WTC11 (cell line): ENCODE measurements around the gene CEP70. TPM values are rescaled to one million over a fixed set of nuclear protein-coding genes. Genes with fewer than 3 reads are reported as not detected.

Experiments used
- ATAC-seq: fragments of 200-7000 bp; cut with Tn5 transposase; 2 replicates; pipeline ENCODE4 v1.10.0; 2021; ENCODE audit warnings: mild to moderate bottlenecking, moderate library complexity
- CTCF ChIA-PET: fragments of 300-600 bp; sonication (Branson Sonifier 250); formaldehyde crosslinking; loops from one replicate; lab custom pipeline; 2021; ENCODE audit warnings: antibody characterized with exemption; lab: Charles Lee
- POLR2A ChIA-PET: fragments of 350-600 bp; sonication (Branson Sonifier 250); formaldehyde crosslinking; loops from one replicate; lab custom pipeline; 2021; ENCODE audit warnings: antibody characterized with exemption; lab: Charles Lee
- DNase-seq: peaks from one replicate; pipeline ENCODE4 v3.0.0; 2021; ENCODE audit warnings: low spot score
- H3K27ac Mint-ChIP-seq: 2 replicates; pipeline ENCODE4 v1.8.0; 2021; ENCODE audit warnings: mixed read lengths
- H3K27me3 Mint-ChIP-seq: 2 replicates; pipeline ENCODE4 v1.8.0; 2021; ENCODE audit warnings: low read depth, mild to moderate bottlenecking, moderate library complexity, mixed read lengths
- H3K36me3 Mint-ChIP-seq: 2 replicates; pipeline ENCODE4 v1.8.0; 2021; ENCODE audit warnings: mixed read lengths
- H3K4me1 Mint-ChIP-seq: 2 replicates; pipeline ENCODE4 v1.8.0; 2022; ENCODE audit warnings: mixed read lengths
- H3K4me3 Mint-ChIP-seq: 2 replicates; pipeline ENCODE4 v1.8.0; 2021; ENCODE audit warnings: mild to moderate bottlenecking, moderate library complexity, mixed read lengths
- H3K9me3 Mint-ChIP-seq: 2 replicates; pipeline ENCODE4 v1.8.0; 2021; ENCODE audit warnings: mixed read lengths
- CBFB ChIP-seq: sonication (generic); formaldehyde crosslinking; IDR thresholded peaks from 2 replicates; pipeline ENCODE4 v1.8.1; 2022; ENCODE audit warnings: mild to moderate bottlenecking, low read depth, missing genetic modification reagents
- CREB1 ChIP-seq: sonication (generic); formaldehyde crosslinking; IDR thresholded peaks from 2 replicates; pipeline ENCODE4 v1.8.0; 2023; ENCODE audit warnings: mild to moderate bottlenecking, missing genetic modification reagents
- EMX1 ChIP-seq: fragments of 250-450 bp; sonication (Bioruptor Pico); IDR thresholded peaks from 2 replicates; pipeline ENCODE4 v1.8.0; 2021; ENCODE audit warnings: mild to moderate bottlenecking
- GTF2I ChIP-seq: fragments of 250-450 bp; sonication (Bioruptor Pico); conservative IDR thresholded peaks from 2 replicates; pipeline ENCODE4 v1.4.0; 2021; ENCODE audit warnings: mild to moderate bottlenecking
- MYBL2 ChIP-seq: sonication (generic); formaldehyde crosslinking; IDR thresholded peaks from 2 replicates; pipeline ENCODE4 v1.8.1; 2023; ENCODE audit warnings: mild to moderate bottlenecking, moderate library complexity, missing genetic modification reagents
- RELA ChIP-seq: sonication (generic); formaldehyde crosslinking; IDR thresholded peaks from 2 replicates; pipeline ENCODE4 v1.8.1; 2022; ENCODE audit warnings: missing genetic modification reagents, mild to moderate bottlenecking, borderline replicate concordance
- ZNF219 ChIP-seq: sonication (generic); formaldehyde crosslinking; IDR thresholded peaks from 2 replicates; pipeline ENCODE4 v1.8.0; 2023; ENCODE audit warnings: missing genetic modification reagents, mild to moderate bottlenecking, borderline replicate concordance
- ZNF317 ChIP-seq: sonication (generic); formaldehyde crosslinking; IDR thresholded peaks from 2 replicates; pipeline ENCODE4 v1.8.1; 2023; ENCODE audit warnings: low read depth, mild to moderate bottlenecking, moderate library complexity, missing genetic modification reagents, borderline replicate concordance
- ZNF396 ChIP-seq: fragments of 250-450 bp; sonication (Bioruptor Pico); IDR thresholded peaks from 2 replicates; pipeline ENCODE4 v1.8.0; 2021; ENCODE audit warnings: mild to moderate bottlenecking, moderate library complexity, borderline replicate concordance
- ZNF423 ChIP-seq: fragments of 250-450 bp; sonication (Bioruptor Pico); IDR thresholded peaks from 2 replicates; pipeline ENCODE4 v2.1.2; 2022; ENCODE audit warnings: mild to moderate bottlenecking, moderate library complexity
- ZNF671 ChIP-seq: fragments of 250-450 bp; sonication (Bioruptor Pico); IDR thresholded peaks from 2 replicates; pipeline ENCODE4 v1.8.0; 2021; ENCODE audit warnings: mild to moderate bottlenecking
- total RNA-seq: library from RNA; stranded (reverse); gene quantifications from 3 replicates; pipeline ENCODE4 v1.2.3, GENCODE V29; 2021
- TF ChIP-seq, protein P1 (sequence below): fragments of 250-450 bp; sonication (Bioruptor Pico); IDR thresholded peaks from 2 replicates; pipeline ENCODE4 v1.8.0; 2021; ENCODE audit warnings: mild to moderate bottlenecking
- TF ChIP-seq, protein P2 (sequence below): sonication (generic); formaldehyde crosslinking; IDR thresholded peaks from 2 replicates; pipeline ENCODE4 v1.8.0; 2022; ENCODE audit warnings: mild to moderate bottlenecking, missing genetic modification reagents
- TF ChIP-seq, protein P3 (sequence below): sonication (generic); formaldehyde crosslinking; IDR thresholded peaks from 2 replicates; pipeline ENCODE4 v1.8.0; 2023; ENCODE audit warnings: missing genetic modification reagents, mild to moderate bottlenecking, borderline replicate concordance
- TF ChIP-seq, protein P4 (sequence below): fragments of 200-600 bp; IDR thresholded peaks from 2 replicates; pipeline ENCODE4 v1.8.0; 2022; ENCODE audit warnings: antibody characterized with exemption
- TF ChIP-seq, protein P5 (sequence below): sonication (generic); formaldehyde crosslinking; IDR thresholded peaks from 2 replicates; pipeline ENCODE4 v1.8.1; 2023; ENCODE audit warnings: mild to moderate bottlenecking, missing genetic modification reagents, borderline replicate concordance

Gene CEP70
- total RNA-seq, 1 experiment from 2014 or later = 27.2 TPM

DNA sequence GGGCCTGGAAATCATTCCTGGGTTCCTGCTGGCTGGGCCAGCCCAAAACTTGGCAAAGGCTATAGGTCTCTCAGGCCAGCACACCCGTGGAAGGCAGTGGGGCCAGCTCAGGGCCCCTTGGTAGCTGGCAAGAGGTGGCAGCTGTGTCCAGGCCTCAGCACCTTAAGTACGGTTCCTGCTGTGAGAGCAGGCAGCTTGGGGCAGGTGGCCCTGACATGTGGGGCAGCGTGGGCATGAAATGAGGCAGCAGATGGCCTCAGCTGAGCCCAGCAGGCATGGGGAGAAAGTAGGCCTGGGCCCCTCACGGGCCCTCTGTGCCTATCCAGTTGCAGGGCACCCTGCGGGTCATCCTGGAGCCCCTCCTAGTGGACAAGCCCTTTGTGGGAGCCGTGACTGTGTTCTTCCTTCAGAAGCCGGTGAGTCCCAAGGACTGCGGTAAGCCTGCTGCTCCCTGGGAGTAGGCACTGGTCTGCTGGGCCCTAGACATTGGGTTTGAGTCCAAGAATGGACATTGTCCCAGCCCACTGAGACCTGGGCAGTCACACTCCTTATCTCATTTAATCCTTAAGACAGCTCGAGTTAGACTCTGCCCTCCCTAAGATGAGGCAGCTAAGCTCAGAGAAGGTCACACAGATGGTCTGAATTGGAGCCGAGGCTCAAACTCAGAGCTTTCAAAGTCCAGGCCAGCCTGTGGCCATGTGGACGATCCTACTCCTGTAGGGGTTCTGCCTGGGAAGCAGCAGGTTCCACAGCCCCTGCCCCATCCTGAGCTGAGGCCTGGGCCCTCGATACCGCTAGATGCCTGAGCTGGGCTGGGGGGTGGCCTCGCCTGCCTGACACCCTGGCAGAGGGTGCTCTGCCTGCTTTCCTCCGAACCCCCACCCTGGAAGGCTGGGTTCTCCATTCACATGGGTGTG is 134.2 kb downstream of the CEP70 start (continued):
- TF ChIP-seq ZNF396 (CRISPR knock-in tag) (no peak), ZNF317 (no peak), RELA (no peak)
- TF ChIP-seq, protein P1, sequence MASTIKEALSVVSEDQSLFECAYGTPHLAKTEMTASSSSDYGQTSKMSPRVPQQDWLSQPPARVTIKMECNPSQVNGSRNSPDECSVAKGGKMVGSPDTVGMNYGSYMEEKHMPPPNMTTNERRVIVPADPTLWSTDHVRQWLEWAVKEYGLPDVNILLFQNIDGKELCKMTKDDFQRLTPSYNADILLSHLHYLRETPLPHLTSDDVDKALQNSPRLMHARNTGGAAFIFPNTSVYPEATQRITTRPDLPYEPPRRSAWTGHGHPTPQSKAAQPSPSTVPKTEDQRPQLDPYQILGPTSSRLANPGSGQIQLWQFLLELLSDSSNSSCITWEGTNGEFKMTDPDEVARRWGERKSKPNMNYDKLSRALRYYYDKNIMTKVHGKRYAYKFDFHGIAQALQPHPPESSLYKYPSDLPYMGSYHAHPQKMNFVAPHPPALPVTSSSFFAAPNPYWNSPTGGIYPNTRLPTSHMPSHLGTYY (CRISPR knock-in tag) = no peak

DNA sequence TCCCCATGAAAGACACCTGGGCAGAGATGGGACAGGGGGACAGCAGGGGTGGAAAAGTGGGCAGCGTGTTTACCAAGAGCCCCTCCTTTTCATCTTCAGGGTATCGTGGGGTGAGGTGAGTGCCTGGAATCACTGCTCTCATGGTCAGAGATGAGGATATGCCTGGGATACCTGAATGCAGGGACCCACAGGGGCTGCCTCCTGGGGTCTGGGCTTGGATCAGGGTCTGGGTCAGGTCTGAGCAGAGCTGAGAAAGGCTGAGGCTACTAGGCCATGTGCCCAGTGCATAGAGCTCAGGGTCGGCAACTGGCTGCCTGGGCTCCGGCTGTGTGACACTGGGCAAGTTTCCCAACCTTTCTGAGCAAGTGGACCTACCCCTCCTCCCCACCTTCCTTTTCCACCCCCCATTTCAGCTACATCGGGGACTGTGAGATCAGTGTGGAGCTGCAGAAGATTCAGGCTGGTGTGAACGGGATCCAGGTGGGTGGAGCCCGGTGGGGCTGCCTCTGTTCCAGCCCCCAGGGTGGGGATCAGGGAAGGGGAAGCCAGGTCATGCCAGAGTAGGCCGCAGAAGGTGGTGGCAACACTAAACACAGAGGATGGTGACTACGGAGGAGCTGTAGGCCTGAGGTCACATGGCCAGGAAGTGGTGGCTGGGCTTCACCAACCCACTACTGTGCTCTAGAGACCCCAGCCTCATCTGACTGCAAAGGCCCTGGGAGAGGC is 135.1 kb downstream of the CEP70 start:
- Mint-ChIP-seq H3K4me1 (peaks cover 4% of the 10 kb centered on the region; the same call in 1 of the 2 replicates), H3K4me3 (no peak overlapping the region), H3K36me3 (peaks cover 14% of the 10 kb centered on the region), H3K27ac (no peak overlapping the region; the same call in 1 of the 2 replicates), H3K9me3 (no peaks in the 10 kb centered on the region), H3K27me3 (no peaks in the 10 kb centered on the region)
- POLR2A ChIA-PET = no interaction called here
- CTCF ChIA-PET = interaction anchor here (1.5 to 2.2 kb wide), 4 partner anchors 8 to 465 kb away, joined by 4 to 9 read pairs (median 7); partner anchors contain the start of gene ESYT3
- TF ChIP-seq EMX1 (no peak), GTF2I (no peak), ZNF219 (CRISPR knock-in tag) (no peak), CBFB (no peak), CREB1 (CRISPR knock-in tag) (no peak), MYBL2 (CRISPR knock-in tag) (no peak), ZNF671 (CRISPR knock-in tag) (no peak)
- TF ChIP-seq, protein P2, sequence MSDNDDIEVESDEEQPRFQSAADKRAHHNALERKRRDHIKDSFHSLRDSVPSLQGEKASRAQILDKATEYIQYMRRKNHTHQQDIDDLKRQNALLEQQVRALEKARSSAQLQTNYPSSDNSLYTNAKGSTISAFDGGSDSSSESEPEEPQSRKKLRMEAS = no peak
- TF ChIP-seq, protein P3, sequence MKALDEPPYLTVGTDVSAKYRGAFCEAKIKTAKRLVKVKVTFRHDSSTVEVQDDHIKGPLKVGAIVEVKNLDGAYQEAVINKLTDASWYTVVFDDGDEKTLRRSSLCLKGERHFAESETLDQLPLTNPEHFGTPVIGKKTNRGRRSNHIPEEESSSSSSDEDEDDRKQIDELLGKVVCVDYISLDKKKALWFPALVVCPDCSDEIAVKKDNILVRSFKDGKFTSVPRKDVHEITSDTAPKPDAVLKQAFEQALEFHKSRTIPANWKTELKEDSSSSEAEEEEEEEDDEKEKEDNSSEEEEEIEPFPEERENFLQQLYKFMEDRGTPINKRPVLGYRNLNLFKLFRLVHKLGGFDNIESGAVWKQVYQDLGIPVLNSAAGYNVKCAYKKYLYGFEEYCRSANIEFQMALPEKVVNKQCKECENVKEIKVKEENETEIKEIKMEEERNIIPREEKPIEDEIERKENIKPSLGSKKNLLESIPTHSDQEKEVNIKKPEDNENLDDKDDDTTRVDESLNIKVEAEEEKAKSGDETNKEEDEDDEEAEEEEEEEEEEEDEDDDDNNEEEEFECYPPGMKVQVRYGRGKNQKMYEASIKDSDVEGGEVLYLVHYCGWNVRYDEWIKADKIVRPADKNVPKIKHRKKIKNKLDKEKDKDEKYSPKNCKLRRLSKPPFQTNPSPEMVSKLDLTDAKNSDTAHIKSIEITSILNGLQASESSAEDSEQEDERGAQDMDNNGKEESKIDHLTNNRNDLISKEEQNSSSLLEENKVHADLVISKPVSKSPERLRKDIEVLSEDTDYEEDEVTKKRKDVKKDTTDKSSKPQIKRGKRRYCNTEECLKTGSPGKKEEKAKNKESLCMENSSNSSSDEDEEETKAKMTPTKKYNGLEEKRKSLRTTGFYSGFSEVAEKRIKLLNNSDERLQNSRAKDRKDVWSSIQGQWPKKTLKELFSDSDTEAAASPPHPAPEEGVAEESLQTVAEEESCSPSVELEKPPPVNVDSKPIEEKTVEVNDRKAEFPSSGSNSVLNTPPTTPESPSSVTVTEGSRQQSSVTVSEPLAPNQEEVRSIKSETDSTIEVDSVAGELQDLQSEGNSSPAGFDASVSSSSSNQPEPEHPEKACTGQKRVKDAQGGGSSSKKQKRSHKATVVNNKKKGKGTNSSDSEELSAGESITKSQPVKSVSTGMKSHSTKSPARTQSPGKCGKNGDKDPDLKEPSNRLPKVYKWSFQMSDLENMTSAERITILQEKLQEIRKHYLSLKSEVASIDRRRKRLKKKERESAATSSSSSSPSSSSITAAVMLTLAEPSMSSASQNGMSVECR = no peak
- no peak for DNase-seq
- no peak for ATAC-seq

DNA sequence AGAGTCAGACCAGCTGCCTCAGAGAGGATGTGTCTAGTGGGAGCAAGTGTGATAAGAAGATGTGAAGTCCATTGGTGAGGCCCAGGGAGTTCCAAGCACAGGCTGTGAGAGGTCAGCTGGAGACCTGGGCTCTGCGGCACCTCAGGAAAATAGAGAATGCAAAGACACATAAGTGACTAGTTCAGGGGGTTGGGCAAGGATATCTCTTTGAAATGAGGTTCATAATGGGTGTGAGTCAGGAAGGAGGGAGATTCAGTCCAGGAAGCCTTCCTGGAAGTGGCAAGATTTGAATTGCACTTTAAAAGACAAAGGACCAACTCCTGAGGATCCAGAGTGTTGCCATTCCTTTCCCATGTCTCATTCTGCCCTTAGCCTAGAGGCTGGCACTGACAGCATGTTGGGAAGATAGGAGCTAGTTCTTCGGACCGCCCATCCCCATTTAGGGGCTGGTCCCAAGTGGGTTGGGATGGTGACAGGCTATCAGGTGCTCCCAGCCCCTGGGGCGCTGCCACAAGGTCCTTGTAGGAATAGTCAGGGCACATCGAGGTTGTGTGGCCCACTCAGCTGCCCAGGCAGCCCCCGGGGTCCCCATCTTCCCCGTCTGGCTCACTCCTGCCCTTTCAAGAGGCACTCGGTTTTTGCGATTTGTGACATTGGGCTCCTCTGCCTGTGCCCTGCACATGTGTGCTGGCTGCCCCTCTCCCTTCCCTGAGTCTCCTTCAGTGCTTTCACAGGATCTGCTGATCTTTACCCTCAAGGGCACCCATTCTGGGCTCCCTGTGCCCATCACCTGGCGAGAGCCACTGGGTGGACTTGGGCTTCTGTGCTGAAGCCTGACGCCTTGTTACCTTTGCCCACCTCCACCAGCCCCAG is 136.0 kb downstream of the CEP70 start:
- H3K27me3 Mint-ChIP-seq = no peaks in the 10 kb centered on the region
- H3K36me3 Mint-ChIP-seq = peaks cover 14% of the 10 kb centered on the region
- POLR2A ChIA-PET = no interaction called here
- no peak overlapping the region for H3K27ac Mint-ChIP-seq
- DNase-seq = no peak
- no peak for ATAC-seq
- no peaks in the 10 kb centered on the region for H3K9me3 Mint-ChIP-seq
- peaks cover 4% of the 10 kb centered on the region; the same call in 1 of the 2 replicates for H3K4me1 Mint-ChIP-seq
- no peak overlapping the region for H3K4me3 Mint-ChIP-seq
- CTCF ChIA-PET = interaction anchor here (1.4 to 2.2 kb wide), 3 partner anchors 21 to 478 kb away, joined by 4 to 9 read pairs (median 5); partner anchors contain the start of gene ESYT3
- no peak for TF ChIP-seq ZNF423 (CRISPR knock-in tag)
- TF ChIP-seq, protein P1 (CRISPR knock-in tag) = no peak
- no peak for TF ChIP-seq CREB1 (CRISPR knock-in tag)
- TF ChIP-seq, protein P4, sequence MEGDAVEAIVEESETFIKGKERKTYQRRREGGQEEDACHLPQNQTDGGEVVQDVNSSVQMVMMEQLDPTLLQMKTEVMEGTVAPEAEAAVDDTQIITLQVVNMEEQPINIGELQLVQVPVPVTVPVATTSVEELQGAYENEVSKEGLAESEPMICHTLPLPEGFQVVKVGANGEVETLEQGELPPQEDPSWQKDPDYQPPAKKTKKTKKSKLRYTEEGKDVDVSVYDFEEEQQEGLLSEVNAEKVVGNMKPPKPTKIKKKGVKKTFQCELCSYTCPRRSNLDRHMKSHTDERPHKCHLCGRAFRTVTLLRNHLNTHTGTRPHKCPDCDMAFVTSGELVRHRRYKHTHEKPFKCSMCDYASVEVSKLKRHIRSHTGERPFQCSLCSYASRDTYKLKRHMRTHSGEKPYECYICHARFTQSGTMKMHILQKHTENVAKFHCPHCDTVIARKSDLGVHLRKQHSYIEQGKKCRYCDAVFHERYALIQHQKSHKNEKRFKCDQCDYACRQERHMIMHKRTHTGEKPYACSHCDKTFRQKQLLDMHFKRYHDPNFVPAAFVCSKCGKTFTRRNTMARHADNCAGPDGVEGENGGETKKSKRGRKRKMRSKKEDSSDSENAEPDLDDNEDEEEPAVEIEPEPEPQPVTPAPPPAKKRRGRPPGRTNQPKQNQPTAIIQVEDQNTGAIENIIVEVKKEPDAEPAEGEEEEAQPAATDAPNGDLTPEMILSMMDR = no peak
- TF ChIP-seq, protein P5, sequence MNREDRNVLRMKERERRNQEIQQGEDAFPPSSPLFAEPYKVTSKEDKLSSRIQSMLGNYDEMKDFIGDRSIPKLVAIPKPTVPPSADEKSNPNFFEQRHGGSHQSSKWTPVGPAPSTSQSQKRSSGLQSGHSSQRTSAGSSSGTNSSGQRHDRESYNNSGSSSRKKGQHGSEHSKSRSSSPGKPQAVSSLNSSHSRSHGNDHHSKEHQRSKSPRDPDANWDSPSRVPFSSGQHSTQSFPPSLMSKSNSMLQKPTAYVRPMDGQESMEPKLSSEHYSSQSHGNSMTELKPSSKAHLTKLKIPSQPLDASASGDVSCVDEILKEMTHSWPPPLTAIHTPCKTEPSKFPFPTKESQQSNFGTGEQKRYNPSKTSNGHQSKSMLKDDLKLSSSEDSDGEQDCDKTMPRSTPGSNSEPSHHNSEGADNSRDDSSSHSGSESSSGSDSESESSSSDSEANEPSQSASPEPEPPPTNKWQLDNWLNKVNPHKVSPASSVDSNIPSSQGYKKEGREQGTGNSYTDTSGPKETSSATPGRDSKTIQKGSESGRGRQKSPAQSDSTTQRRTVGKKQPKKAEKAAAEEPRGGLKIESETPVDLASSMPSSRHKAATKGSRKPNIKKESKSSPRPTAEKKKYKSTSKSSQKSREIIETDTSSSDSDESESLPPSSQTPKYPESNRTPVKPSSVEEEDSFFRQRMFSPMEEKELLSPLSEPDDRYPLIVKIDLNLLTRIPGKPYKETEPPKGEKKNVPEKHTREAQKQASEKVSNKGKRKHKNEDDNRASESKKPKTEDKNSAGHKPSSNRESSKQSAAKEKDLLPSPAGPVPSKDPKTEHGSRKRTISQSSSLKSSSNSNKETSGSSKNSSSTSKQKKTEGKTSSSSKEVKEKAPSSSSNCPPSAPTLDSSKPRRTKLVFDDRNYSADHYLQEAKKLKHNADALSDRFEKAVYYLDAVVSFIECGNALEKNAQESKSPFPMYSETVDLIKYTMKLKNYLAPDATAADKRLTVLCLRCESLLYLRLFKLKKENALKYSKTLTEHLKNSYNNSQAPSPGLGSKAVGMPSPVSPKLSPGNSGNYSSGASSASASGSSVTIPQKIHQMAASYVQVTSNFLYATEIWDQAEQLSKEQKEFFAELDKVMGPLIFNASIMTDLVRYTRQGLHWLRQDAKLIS (CRISPR knock-in tag) = no peak
